Right lobe of liver (tissue), 6 donors: ENCODE data around the gene TULP3. TPM values are rescaled to one million over a fixed set of nuclear protein-coding genes. Genes with fewer than 3 reads are reported as not detected.

Experiments
- ATAC-seq, 4 donors: fragments of 200-7000 bp; cut with Tn5 transposase; one replicate each; pipeline ENCODE4 v1.9.1; 2020; ENCODE audit warnings: mild to moderate bottlenecking in 4 of 4, moderate library complexity in 4 of 4
- DNase-seq, 3 donors: peaks; one replicate each; pipeline ENCODE4 v3.0.0-alpha.2; 2020
- H3K27ac ChIP-seq, 3 donors: fragments of 200-600 bp; one replicate each; pipeline ENCODE4 v1.8.0; 2022
- H3K27me3 ChIP-seq, 2 donors: fragments of 200-600 bp; one replicate each; pipeline ENCODE4 v1.8.0; 2022
- H3K36me3 ChIP-seq, 4 donors: fragments of 200-600 bp; sonication (generic) in 1 of 4; one replicate each; pipeline versions ENCODE4 v1.5.1 to v1.8.0; 2017 to 2022; ENCODE audit warnings: control low read depth in 1 of 4
- H3K4me1 ChIP-seq, 4 donors: fragments of 200-600 bp; sonication (generic) in 1 of 4; one replicate each; pipeline versions ENCODE4 v1.5.1 to v1.8.0; 2017 to 2022; ENCODE audit warnings: control low read depth in 1 of 4
- H3K4me3 ChIP-seq, 3 donors: fragments of 200-600 bp; one replicate each; pipeline ENCODE4 v1.8.0; 2022
- H3K9me3 ChIP-seq, 4 donors: fragments of 200-600 bp; sonication (generic) in 1 of 4; one replicate each; pipeline versions ENCODE4 v1.5.1 to v1.8.0; 2017 to 2022; ENCODE audit warnings: control low read depth in 1 of 4
- POLR2A ChIP-seq: fragments of 450-650 bp; IDR thresholded peaks from one replicate; pipeline ENCODE4 v1.6.1; 2017; ENCODE audit warnings: antibody characterized with exemption, mild to moderate bottlenecking
- WGBS: methylation state at CpG from one replicate; pipeline ENCODE4 v1.1.6; 2018; ENCODE audit warnings: low coverage, low lambda C conversion rate; ENCODE audit not compliant: insufficient coverage; ENCODE audit errors: missing lambda C conversion rate; 5-methylcytosine and 5-hydroxymethylcytosine counted together
- intact Hi-C, 2 donors: fragments of 100-400 bp; cut with DNase I; formaldehyde crosslinking; loops; one replicate each; pipeline versions ENCODE4 v1.11.2 to v1.14.1; 2022
- total RNA-seq, 6 experiments: library from RNA; depleted of rRNA in 2 of 6; stranded (reverse); fragments of >200 nt in 2 of 6; fragmentation: NEBNext Ultra II Directional in 3 of 6; extraction: Animal tissue kit (Norgen Biotek cat#: 25700) in 3 of 6; gene quantifications; one replicate each; pipeline versions ENCODE4 v1.1.0 to v1.2.4, GENCODE V29; 2016 to 2023
- TF ChIP-seq, protein P1 (sequence below), 4 donors: fragments of 200-600 bp in 3 of 4; fragments of 450-650 bp in 1 of 4; IDR thresholded peaks; one replicate each; pipeline versions ENCODE4 v1.5.1 to v1.8.0; 2016 to 2022; ENCODE audit warnings: antibody characterized with exemption in 4 of 4, mild to moderate bottlenecking in 2 of 4
- donor health status: DM: no; HTN: yes; CAD: no.
- donor health status: DM: no; HTN: no; CAD: no.
- donor health status: DM: no; HTN: no; CAD: no.
- donor health status: DM: no; HTN: yes; CAD: no.
- donor health status: DM: no; HTN: yes; CAD: no.

TULP3 gene
- total RNA-seq, 6 experiments from 2014 or later = 2.4 to 12.6 (median 5.4) TPM

DNA sequence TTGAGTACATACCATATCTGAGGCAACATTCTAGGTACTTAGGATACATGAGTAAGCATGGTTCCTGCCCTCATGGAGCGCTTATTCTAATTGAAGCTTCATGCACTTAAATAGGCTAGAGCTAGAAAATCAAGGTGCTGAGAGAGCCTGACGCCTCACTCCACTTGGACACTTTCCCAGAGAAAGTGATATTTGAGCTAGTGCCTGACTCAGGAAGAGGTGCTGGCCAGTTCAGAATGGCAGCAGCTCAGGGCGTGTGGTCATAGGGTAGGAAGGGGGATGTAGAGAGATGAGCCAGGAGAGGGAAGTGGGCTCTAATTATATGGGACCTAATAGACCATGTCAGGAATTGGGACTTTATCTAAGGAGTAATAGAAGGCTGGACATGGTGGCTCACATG lies 33.3 kb downstream of the TULP3 start:
- no peak overlapping the region for H3K27ac ChIP-seq
- no peaks in the 10 kb centered on the region for H3K4me1 ChIP-seq
- H3K9me3 ChIP-seq = no peaks in the 10 kb centered on the region
- DNase-seq = no peak
- WGBS = 68% methylated on average over 3 of the region's 3 CpGs
- intact Hi-C loops = no loop called here
- H3K36me3 ChIP-seq = peaks cover 0 to 18% (median 3%) of the 10 kb centered on the region in 4 donors
- TF ChIP-seq, protein P1, sequence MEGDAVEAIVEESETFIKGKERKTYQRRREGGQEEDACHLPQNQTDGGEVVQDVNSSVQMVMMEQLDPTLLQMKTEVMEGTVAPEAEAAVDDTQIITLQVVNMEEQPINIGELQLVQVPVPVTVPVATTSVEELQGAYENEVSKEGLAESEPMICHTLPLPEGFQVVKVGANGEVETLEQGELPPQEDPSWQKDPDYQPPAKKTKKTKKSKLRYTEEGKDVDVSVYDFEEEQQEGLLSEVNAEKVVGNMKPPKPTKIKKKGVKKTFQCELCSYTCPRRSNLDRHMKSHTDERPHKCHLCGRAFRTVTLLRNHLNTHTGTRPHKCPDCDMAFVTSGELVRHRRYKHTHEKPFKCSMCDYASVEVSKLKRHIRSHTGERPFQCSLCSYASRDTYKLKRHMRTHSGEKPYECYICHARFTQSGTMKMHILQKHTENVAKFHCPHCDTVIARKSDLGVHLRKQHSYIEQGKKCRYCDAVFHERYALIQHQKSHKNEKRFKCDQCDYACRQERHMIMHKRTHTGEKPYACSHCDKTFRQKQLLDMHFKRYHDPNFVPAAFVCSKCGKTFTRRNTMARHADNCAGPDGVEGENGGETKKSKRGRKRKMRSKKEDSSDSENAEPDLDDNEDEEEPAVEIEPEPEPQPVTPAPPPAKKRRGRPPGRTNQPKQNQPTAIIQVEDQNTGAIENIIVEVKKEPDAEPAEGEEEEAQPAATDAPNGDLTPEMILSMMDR (IDR thresholded peaks at IDR 0.05) = no peak
- TF ChIP-seq POLR2A = no peak
- H3K4me3 ChIP-seq = no peak overlapping the region
- no peaks in the 10 kb centered on the region for H3K27me3 ChIP-seq
- no peak for ATAC-seq

DNA sequence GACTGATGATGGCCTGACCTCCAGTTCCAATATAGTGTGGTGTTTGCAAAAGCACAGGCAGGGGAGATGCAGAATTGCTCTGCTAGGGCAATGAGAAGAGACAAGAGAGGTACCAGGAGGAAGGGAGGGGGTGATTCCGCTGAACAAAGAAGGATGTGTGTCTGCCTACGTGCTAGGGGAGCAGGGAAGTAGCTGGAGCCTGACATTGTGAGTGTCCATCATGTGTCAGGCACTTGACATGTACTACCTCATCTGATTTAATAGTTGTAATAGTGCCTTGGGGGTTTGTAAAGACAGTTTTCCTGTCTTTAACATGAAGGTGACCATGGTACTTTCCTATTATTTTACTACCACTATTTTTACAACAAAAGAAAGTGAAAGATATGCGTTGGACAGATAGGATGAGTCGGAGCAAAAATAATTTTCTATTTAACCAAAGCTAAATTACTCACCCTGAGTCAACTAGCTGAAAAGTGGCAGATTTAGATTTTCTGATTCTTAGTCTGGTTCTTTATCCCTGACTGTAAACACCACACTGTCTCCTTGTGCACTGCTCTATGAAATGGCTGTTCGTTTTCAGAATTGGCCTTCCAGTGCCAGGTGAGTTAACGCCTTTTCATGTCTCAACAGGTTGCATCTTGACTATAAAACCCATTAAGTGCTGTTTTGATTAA lies 34.8 kb downstream of the TULP3 start:
- no peaks in the 10 kb centered on the region for H3K27me3 ChIP-seq
- ATAC-seq = no peak
- 90% methylated on average over 6 of the region's 6 CpGs for WGBS
- DNase-seq = no peak
- H3K4me3 ChIP-seq = no peak overlapping the region
- no peaks in the 10 kb centered on the region for H3K4me1 ChIP-seq
- no peak for TF ChIP-seq POLR2A
- TF ChIP-seq, protein P1 (IDR thresholded peaks at IDR 0.05) = no peak
- intact Hi-C loops = no loop called here
- no peaks in the 10 kb centered on the region for H3K9me3 ChIP-seq
- peaks cover 0 to 21% (median 5%) of the 10 kb centered on the region in 4 donors for H3K36me3 ChIP-seq
- H3K27ac ChIP-seq = no peak overlapping the region

DNA sequence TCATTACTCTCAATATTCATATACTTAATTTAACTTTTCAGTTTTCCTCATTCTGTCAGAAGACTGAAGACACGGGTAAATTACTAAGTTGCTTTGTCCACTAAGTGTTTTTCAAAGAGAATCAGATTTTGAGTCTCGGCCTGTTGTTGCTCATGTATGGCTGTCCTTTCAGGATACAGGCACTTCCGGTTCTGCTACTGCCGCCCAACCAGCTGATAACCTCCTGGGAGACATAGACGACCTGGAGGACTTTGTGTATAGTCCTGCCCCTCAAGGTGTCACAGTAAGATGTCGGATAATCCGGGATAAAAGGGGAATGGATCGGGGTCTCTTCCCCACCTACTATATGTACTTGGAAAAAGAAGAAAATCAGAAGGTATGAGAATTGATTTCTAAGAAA lies 40.2 kb downstream of the TULP3 start:
- Histone ChIP-seq H3K36me3 (peaks cover 0 to 26% (median 7%) of the 10 kb centered on the region in 4 donors), H3K27ac (no peak overlapping the region), H3K27me3 (no peaks in the 10 kb centered on the region), H3K4me1 (no peaks in the 10 kb centered on the region), H3K4me3 (no peak overlapping the region), H3K9me3 (no peaks in the 10 kb centered on the region)
- intact Hi-C loops = no loop called here
- 73% methylated on average over 8 of the region's 8 CpGs for WGBS
- ATAC-seq (peak in 3 of 4 donors; percentile 38 to 71 (median 54)), DNase-seq (no peak)
- no peak for TF ChIP-seq POLR2A

DNA sequence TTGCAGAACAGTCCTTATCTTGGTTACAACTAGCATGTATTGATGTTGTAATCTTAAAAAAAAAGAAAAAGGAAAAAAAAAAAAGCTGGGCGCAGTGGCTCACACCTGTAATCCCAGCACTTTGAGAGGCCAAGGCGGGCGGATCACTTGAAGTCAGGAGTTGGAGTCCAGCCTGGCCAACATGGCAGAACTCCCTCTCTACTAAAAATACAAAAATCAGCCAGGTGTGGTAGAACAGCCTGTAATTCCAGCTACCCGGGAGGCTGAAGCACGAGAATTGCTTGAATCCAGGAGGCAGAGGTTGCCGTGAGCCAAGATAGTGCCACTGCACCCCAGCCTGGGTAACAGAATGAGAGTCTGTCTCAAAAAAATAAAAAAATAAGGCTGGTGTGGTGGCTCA lies 42.9 kb downstream of the TULP3 start:
- peaks cover 0 to 30% (median 10%) of the 10 kb centered on the region in 4 donors for H3K36me3 ChIP-seq
- intact Hi-C loops = no loop called here
- H3K27ac ChIP-seq = no peak overlapping the region
- DNase-seq (no peak), ATAC-seq (no peak)
- no peaks in the 10 kb centered on the region for H3K9me3 ChIP-seq
- no peaks in the 10 kb centered on the region for H3K27me3 ChIP-seq
- H3K4me1 ChIP-seq = no peaks in the 10 kb centered on the region
- TF ChIP-seq POLR2A = no peak
- TF ChIP-seq, protein P1 (IDR thresholded peaks at IDR 0.05) = no peak
- WGBS = 100% methylated on average over 2 of the region's 6 CpGs
- H3K4me3 ChIP-seq = no peak overlapping the region

DNA sequence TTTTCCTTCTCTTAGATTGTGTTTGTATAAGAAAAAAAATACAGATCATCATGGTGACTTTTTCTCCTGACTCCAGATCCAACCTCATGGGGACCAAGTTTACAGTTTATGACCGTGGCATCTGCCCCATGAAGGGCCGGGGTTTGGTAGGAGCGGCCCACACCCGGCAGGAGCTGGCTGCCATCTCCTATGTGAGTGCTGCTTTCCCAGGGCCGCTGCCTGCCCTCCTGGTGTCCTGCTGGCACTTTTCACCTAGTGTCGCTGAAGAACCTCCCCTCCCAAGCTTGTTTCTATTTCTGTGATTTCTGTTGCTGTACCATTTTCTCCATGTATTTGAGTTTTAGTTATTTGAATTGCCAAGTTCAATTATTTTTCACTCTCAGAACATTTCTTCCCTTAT lies 43.7 kb downstream of the TULP3 start:
- H3K4me3 ChIP-seq = no peak overlapping the region
- WGBS = 94% methylated on average over 4 of the region's 6 CpGs
- no peaks in the 10 kb centered on the region for H3K9me3 ChIP-seq
- H3K36me3 ChIP-seq = peaks cover 0 to 34% (median 11%) of the 10 kb centered on the region in 4 donors
- H3K4me1 ChIP-seq = no peaks in the 10 kb centered on the region
- no peak overlapping the region for H3K27ac ChIP-seq
- TF ChIP-seq, protein P1 (IDR thresholded peaks at IDR 0.05) = no peak
- no peak for TF ChIP-seq POLR2A
- no peaks in the 10 kb centered on the region for H3K27me3 ChIP-seq
- no peak for ATAC-seq
- DNase-seq = no peak
- intact Hi-C loops = no loop called here
